Transverse colon (tissue), 4 donors: ENCODE results near the gene AGFG1.

ENCODE experiments used
- CTCF ChIP-seq, 5 experiments: fragments of 200-600 bp in 3 of 5; fragments of 450-650 bp in 2 of 5; sonication (generic) in 3 of 5; IDR thresholded peaks; 1 replicate in 2 of 5; 2 replicates in 3 of 5; pipeline ENCODE4 v1.5.1; 2016 to 2017; ENCODE audit warnings: antibody characterized with exemption in 5 of 5, inconsistent platforms in 3 of 5, mild to moderate bottlenecking in 2 of 5, moderate library complexity in 1 of 5
- EP300 ChIP-seq: sonication (generic); formaldehyde crosslinking; IDR thresholded peaks from one replicate; pipeline ENCODE4 v1.6.1; 2017; ENCODE audit warnings: antibody characterized with exemption, low read depth
- POLR2A ChIP-seq: fragments of 450-650 bp; IDR thresholded peaks from one replicate; pipeline ENCODE4 v1.6.1; 2016; ENCODE audit warnings: antibody characterized with exemption, mild to moderate bottlenecking, moderate library complexity
- POLR2AphosphoS5 ChIP-seq, 3 donors: sonication (generic); formaldehyde crosslinking; IDR thresholded peaks; one replicate each; pipeline ENCODE4 v1.6.1; 2016; ENCODE audit warnings: antibody characterized with exemption in 3 of 3

GRCh38 chr2:227443889-227444568 lies 27.9 kb upstream of the AGFG1 start:
- TF ChIP-seq CTCF (IDR thresholded peaks at IDR 0.05) (no peak), POLR2AphosphoS5 (IDR thresholded peaks at IDR 0.05) (no peak), POLR2A (no peak), EP300 (no peak)
